ENCODE results near the gene KLHL10. TPM values are rescaled to one million over a fixed set of nuclear protein-coding genes. Genes with fewer than 3 reads are reported as not detected.

The KLHL10 gene
- total and polyA plus RNA-seq, 4 donors, result 0.03 to 0.17 (median 0.07) TPM; not detected in 1

GRCh38 chr17:41799366-41799765 is 38.3 kb upstream of the KLHL10 start:
- no peak overlapping the region for H3K27ac ChIP-seq (ENCODE audit: low read depth in 1 of 2, low read length in 2 of 2)
- H3K9ac ChIP-seq (ENCODE audit: low read depth in 1 of 2, low read length in 2 of 2), result no peak overlapping the region
- no peaks in the 10 kb centered on the region for H3K36me3 ChIP-seq (ENCODE audit: control insufficient read depth in 4 of 4, insufficient read depth in 3 of 4, low read depth in 1 of 4, low read length in 3 of 4)
- TF ChIP-seq ATF3 (IDR thresholded peaks at IDR 0.05), result no peak
- TF ChIP-seq GABPA (IDR thresholded peaks at IDR 0.05 in 1 of 2, conservative IDR thresholded peaks at IDR 0.05 in 1 of 2), result no peak
- no peak for TF ChIP-seq JUND (IDR thresholded peaks at IDR 0.05)
- TF ChIP-seq FOXA1 (IDR thresholded peaks at IDR 0.05), result no peak
- no peak for TF ChIP-seq HNF4G (IDR thresholded peaks at IDR 0.05)
- TF ChIP-seq ZBTB33 (IDR thresholded peaks at IDR 0.05), result no peak
- no peak for TF ChIP-seq CTCF (IDR thresholded peaks at IDR 0.05; ENCODE audit: low read depth, low read length, missing input control)
- TF ChIP-seq NR2F2 (IDR thresholded peaks at IDR 0.05), result no peak
- TF ChIP-seq HNF4A (conservative IDR thresholded peaks at IDR 0.05), result no peak
- no peak for TF ChIP-seq SP1 (IDR thresholded peaks at IDR 0.05)
- no peak for TF ChIP-seq RAD21 (IDR thresholded peaks at IDR 0.05)
- H3K27me3 ChIP-seq (ENCODE audit: control insufficient read depth in 4 of 4, insufficient read depth in 4 of 4, low read length in 3 of 4), result no peaks in the 10 kb centered on the region
- no peak for DNase-seq (ENCODE audit: low spot score)
- no peaks in the 10 kb centered on the region for H3K9me3 ChIP-seq (ENCODE audit: control insufficient read depth in 4 of 4, low read length in 3 of 4)
- peaks cover 0 to 9% (median 3%) of the 10 kb centered on the region in 4 donors for H3K4me1 ChIP-seq (ENCODE audit: control insufficient read depth in 4 of 4, insufficient read depth in 4 of 4, low read length in 3 of 4)
- no peak overlapping the region for H3K4me3 ChIP-seq (ENCODE audit: low read depth in 1 of 3, low read length in 3 of 3)
- 93% methylated on average over 8 of the region's 8 CpGs for WGBS

GRCh38 chr17:41800601-41801373 is 36.8 kb upstream of the KLHL10 start:
- peak; percentile 49 for DNase-seq (ENCODE audit: low spot score)
- WGBS, result 65% methylated on average over 18 of the region's 18 CpGs
- peaks cover 0 to 9% (median 3%) of the 10 kb centered on the region in 4 donors for H3K4me1 ChIP-seq (ENCODE audit: control insufficient read depth in 4 of 4, insufficient read depth in 4 of 4, low read length in 3 of 4)

More at GRCh38 chr17:41800601-41801373, 36.8 kb upstream of the KLHL10 start:
- Histone ChIP-seq H3K4me3 (ENCODE audit: low read depth in 1 of 3, low read length in 3 of 3) (no peak overlapping the region), H3K27ac (ENCODE audit: low read depth in 1 of 2, low read length in 2 of 2) (no peak overlapping the region), H3K36me3 (ENCODE audit: control insufficient read depth in 4 of 4, insufficient read depth in 3 of 4, low read depth in 1 of 4, low read length in 3 of 4) (no peaks in the 10 kb centered on the region), H3K27me3 (ENCODE audit: control insufficient read depth in 4 of 4, insufficient read depth in 4 of 4, low read length in 3 of 4) (no peaks in the 10 kb centered on the region), H3K9ac (ENCODE audit: low read depth in 1 of 2, low read length in 2 of 2) (no peak overlapping the region), H3K9me3 (ENCODE audit: control insufficient read depth in 4 of 4, low read length in 3 of 4) (no peaks in the 10 kb centered on the region)
- TF ChIP-seq RXRA (IDR thresholded peaks at IDR 0.05), result no peak
- peak; percentile 40 to 73 for TF ChIP-seq HNF4A (conservative IDR thresholded peaks at IDR 0.05)

Data from liver (tissue), 9 donors.